SK-N-SH (cell line): ENCODE results near the gene THSD7B. TPM values are rescaled to one million over a fixed set of nuclear protein-coding genes. Genes with fewer than 3 reads are reported as not detected.

Experiments
- CTCF ChIA-PET: fragments of 300-600, 350-600 bp; formaldehyde crosslinking; extraction: SDS; loops from one replicate; lab custom pipeline; 2021; lab: Yijun Ruan, JAX
- POLR2A ChIA-PET: fragments of 350-600 bp; sonication (Branson Sonifier 250); formaldehyde crosslinking; extraction: SDS; loops from one replicate; lab custom pipeline; 2020; ENCODE audit warnings: antibody characterized with exemption, inconsistent platforms; lab: Yijun Ruan, JAX
- DNase-seq: peaks from one replicate; pipeline ENCODE4 v3.0.0; 2012
- H2AFZ ChIP-seq: fragments of 200-600 bp; sonication (generic); 2 replicates; pipeline ENCODE4 v1.8.1; 2016; ENCODE audit warnings: antibody characterized with exemption, mild to moderate bottlenecking, low read depth
- H3F3A ChIP-seq: fragments of 200-600 bp; sonication (generic); replicated peaks from 2 replicates; pipeline ENCODE3; 2016; ENCODE audit warnings: antibody characterized with exemption, mild to moderate bottlenecking; ENCODE audit not compliant: insufficient read depth
- H3K27ac ChIP-seq, 2 experiments: fragments of 200-500 bp in 1 of 2; fragments of 200-600 bp in 1 of 2; sonication (Bioruptor generic) in 1 of 2; sonication (generic), shearing (Covaris generic) in 1 of 2; 2 replicates each; pipeline versions ENCODE4 v1.5.1 to v1.6.1; 2014 to 2016; ENCODE audit warnings: low read depth in 2 of 2, inconsistent platforms in 1 of 2, low read length in 1 of 2, mild to moderate bottlenecking in 1 of 2, mixed read lengths in 1 of 2
- H3K27me3 ChIP-seq: fragments of 200-600 bp; sonication (generic), shearing (Covaris generic); 2 replicates; pipeline ENCODE4 v1.6.1; 2016; ENCODE audit warnings: mixed run types; ENCODE audit not compliant: insufficient read depth
- H3K36me3 ChIP-seq, 2 experiments: fragments of 200-500 bp in 1 of 2; fragments of 200-600 bp in 1 of 2; sonication (Bioruptor generic) in 1 of 2; sonication (generic) in 1 of 2; replicated peaks in 1 of 2; 2 replicates each; pipeline versions ENCODE3 to v1.5.1; 2014 to 2016; ENCODE audit warnings: low read length in 1 of 2, mild to moderate bottlenecking in 1 of 2; ENCODE audit not compliant: insufficient read depth in 2 of 2, control insufficient read depth in 1 of 2
- H3K4me1 ChIP-seq, 2 experiments: fragments of 200-500 bp in 1 of 2; fragments of 200-600 bp in 1 of 2; sonication (Bioruptor generic) in 1 of 2; sonication (generic), shearing (Covaris generic) in 1 of 2; 2 replicates each; pipeline versions ENCODE4 v1.5.1 to v1.6.1; 2014 to 2016; ENCODE audit warnings: low read depth in 1 of 2, low read length in 1 of 2, mixed run types in 1 of 2; ENCODE audit not compliant: insufficient read depth in 2 of 2, control insufficient read depth in 1 of 2
- H3K4me2 ChIP-seq: fragments of 200-600 bp; sonication (generic), shearing (Covaris generic); 2 replicates; pipeline ENCODE4 v1.6.1; 2017; ENCODE audit warnings: mixed run types
- H3K4me3 ChIP-seq, 2 experiments: fragments of 200-500 bp in 1 of 2; fragments of 200-600 bp in 1 of 2; sonication (Bioruptor generic) in 1 of 2; sonication (generic), shearing (Covaris generic) in 1 of 2; 2 replicates each; pipeline versions ENCODE4 v1.5.1 to v1.8.1; 2014 to 2016; ENCODE audit warnings: low read depth in 2 of 2, inconsistent platforms in 1 of 2, low read length in 1 of 2, mild to moderate bottlenecking in 1 of 2, mixed read lengths in 1 of 2, moderate library complexity in 1 of 2
- H3K79me2 ChIP-seq: fragments of 200-600 bp; sonication (generic); 2 replicates; pipeline ENCODE4 v1.8.1; 2017; ENCODE audit warnings: mild to moderate bottlenecking; ENCODE audit not compliant: insufficient read depth
- H3K9ac ChIP-seq: fragments of 200-600 bp; sonication (generic); 2 replicates; pipeline ENCODE4 v1.6.1; 2017; ENCODE audit warnings: mixed run types
- H3K9me2 ChIP-seq: fragments of 200-600 bp; sonication (generic); 2 replicates; pipeline ENCODE4 v1.6.1; 2017; ENCODE audit warnings: mixed run types
- H3K9me3 ChIP-seq: fragments of 200-600 bp; sonication (generic); 2 replicates; pipeline ENCODE4 v1.6.1; 2017; ENCODE audit warnings: mixed run types, mild to moderate bottlenecking, moderate library complexity
- H4K20me1 ChIP-seq: fragments of 200-600 bp; sonication (generic); 2 replicates; pipeline ENCODE4 v1.6.1; 2017; ENCODE audit warnings: mild to moderate bottlenecking, mixed run types; ENCODE audit not compliant: insufficient read depth
- CHD2 ChIP-seq: fragments of 150-350 bp; IDR thresholded peaks from 2 replicates; pipeline ENCODE4 v1.6.1; 2018; ENCODE audit warnings: low read length; ENCODE audit not compliant: partially characterized antibody
- CTCF ChIP-seq: fragments of 200-600 bp; sonication (generic); IDR thresholded peaks from 2 replicates; pipeline ENCODE4 v1.6.1; 2017; ENCODE audit warnings: antibody characterized with exemption, mild to moderate bottlenecking, moderate library complexity
- ELF1 ChIP-seq: IDR thresholded peaks from 2 replicates; pipeline ENCODE4 v1.4.0; 2012
- EZH2phosphoT487 ChIP-seq: fragments of 200-600 bp; sonication (generic); IDR thresholded peaks from 2 replicates; pipeline ENCODE4 v1.6.1; 2017; ENCODE audit warnings: low read depth, mixed run types, mild to moderate bottlenecking, antibody characterized with exemption, moderate library complexity, borderline replicate concordance
- FOXJ3 ChIP-seq: sonication (generic); formaldehyde crosslinking; IDR thresholded peaks from 2 replicates; pipeline ENCODE4 v1.5.1; 2020; ENCODE audit warnings: mild to moderate bottlenecking, missing genetic modification reagents
- FOXM1 ChIP-seq: IDR thresholded peaks from 2 replicates; pipeline ENCODE4 v1.4.0; 2012; ENCODE audit warnings: low read depth, mild to moderate bottlenecking
- GATA2 ChIP-seq: sonication (generic); formaldehyde crosslinking; IDR thresholded peaks from 2 replicates; pipeline ENCODE4 v1.5.0; 2020; ENCODE audit warnings: mild to moderate bottlenecking, missing genetic modification reagents
- MXI1 ChIP-seq: IDR thresholded peaks from 2 replicates; pipeline ENCODE4 v1.6.1; 2012; ENCODE audit warnings: mild to moderate bottlenecking, low read depth, low read length, improper control_type of control experiment
- NFIC ChIP-seq: IDR thresholded peaks from 2 replicates; pipeline ENCODE4 v1.4.0; 2012; ENCODE audit warnings: borderline replicate concordance
- REST ChIP-seq: IDR thresholded peaks from 2 replicates; pipeline ENCODE4 v1.6.1; 2012; ENCODE audit warnings: mild to moderate bottlenecking, low read depth, low read length, moderate library complexity
- RFX5 ChIP-seq: IDR thresholded peaks from 2 replicates; pipeline ENCODE4 v1.6.1; 2012; ENCODE audit warnings: mild to moderate bottlenecking, improper control_type of control experiment, low read length
- SIN3A ChIP-seq: IDR thresholded peaks from 2 replicates; pipeline ENCODE4 v1.6.1; 2012; ENCODE audit warnings: low read depth, mild to moderate bottlenecking, low read length, moderate library complexity, borderline replicate concordance
- TCF12 ChIP-seq: IDR thresholded peaks from 2 replicates; pipeline ENCODE4 v1.4.0; 2012
- TEAD4 ChIP-seq: IDR thresholded peaks from 2 replicates; pipeline ENCODE4 v1.4.0; 2012; ENCODE audit warnings: mild to moderate bottlenecking, borderline replicate concordance; ENCODE audit not compliant: insufficient read depth
- USF1 ChIP-seq: IDR thresholded peaks from 2 replicates; pipeline ENCODE4 v1.4.0; 2012; ENCODE audit warnings: low read depth, borderline replicate concordance
- YY1 ChIP-seq: IDR thresholded peaks from 2 replicates; pipeline ENCODE4 v1.4.0; 2012; ENCODE audit warnings: low read depth, mild to moderate bottlenecking
- WGBS: methylation state at CpG from one replicate; pipeline ENCODE4 v1.1.6; 2017; ENCODE audit warnings: low lambda C conversion rate; 5-methylcytosine and 5-hydroxymethylcytosine counted together
- polyA plus RNA-seq, 3 experiments: library from polyadenylated mRNA; depleted of rRNA; stranded (reverse); fragments of >200 nt; gene quantifications; 2 replicates each; pipeline ENCODE4 v1.2.3, GENCODE V29; 2012

THSD7B gene
- polyA plus RNA-seq, 1 of the 3 experiments (the other 2 are of a cell fraction) = not detected

GRCh38 chr2:136764452-136765255 lies 691 bp upstream of the THSD7B start:
- H3K9me2 ChIP-seq = no peaks in the 10 kb centered on the region
- H3K9ac ChIP-seq = no peak overlapping the region
- H3K9me3 ChIP-seq = no peaks in the 10 kb centered on the region
- POLR2A ChIA-PET = no interaction called here
- TF ChIP-seq EZH2phosphoT487 (no peak), SIN3A (no peak), YY1 (no peak), MXI1 (no peak), FOXM1 (no peak), TEAD4 (no peak), RFX5 (no peak), ELF1 (no peak), NFIC (no peak), USF1 (no peak), TCF12 (no peak), GATA2 (CRISPR knock-in tag) (no peak), FOXJ3 (no peak), CTCF (no peak)
- CTCF ChIA-PET = interaction anchor here (0.7 to 3.0 kb wide), 3 partner anchors 12 to 341 kb away, joined by 3 to 10 read pairs (median 7); no protein-coding TSS in a partner anchor
- H3K36me3 ChIP-seq = no peaks in the 10 kb centered on the region
- H3K27me3 ChIP-seq = no peaks in the 10 kb centered on the region; the same call in 1 of the 2 replicates
- WGBS = 11% methylated on average over 26 of the region's 47 CpGs
- peak; percentile 48 for DNase-seq
- no peak overlapping the region for H2AFZ ChIP-seq
- peak overlapping the region in 1 of 2 experiments; percentile 38; a peak in 1 of 4 replicates for H3K4me3 ChIP-seq
- H3K79me2 ChIP-seq = no peaks in the 10 kb centered on the region
- no peak overlapping the region; the same call in 1 of the 2 replicates for H3K4me2 ChIP-seq
- no peaks in the 10 kb centered on the region for H3F3A ChIP-seq
- no peak overlapping the region for H3K27ac ChIP-seq
- peaks cover 0 to 13% of the 10 kb centered on the region in 2 experiments; a peak in 1 of 4 replicates for H3K4me1 ChIP-seq
- H4K20me1 ChIP-seq = no peaks in the 10 kb centered on the region

GRCh38 chr2:136766073-136766404 lies 694 bp downstream of the THSD7B start:
- H3K9me3 ChIP-seq = no peaks in the 10 kb centered on the region
- H3F3A ChIP-seq = no peaks in the 10 kb centered on the region
- H4K20me1 ChIP-seq = no peaks in the 10 kb centered on the region
- TF ChIP-seq CHD2 (no peak), NFIC (no peak), REST (no peak), GATA2 (CRISPR knock-in tag) (no peak), EZH2phosphoT487 (no peak)
- CTCF ChIA-PET = interaction anchor here (0.7 to 3.0 kb wide), 5 partner anchors 9 to 342 kb away, joined by 3 to 10 read pairs (median 4); no protein-coding TSS in a partner anchor
- no peaks in the 10 kb centered on the region for H3K36me3 ChIP-seq
- no peaks in the 10 kb centered on the region for H3K9me2 ChIP-seq
- POLR2A ChIA-PET = no interaction called here
- no peak overlapping the region for H3K9ac ChIP-seq
- H3K4me2 ChIP-seq = peak overlapping the region; percentile 28; the same call in 1 of the 2 replicates
- H3K27me3 ChIP-seq = no peaks in the 10 kb centered on the region; the same call in 1 of the 2 replicates
- H3K4me1 ChIP-seq = peaks cover 0 to 13% of the 10 kb centered on the region in 2 experiments; a peak in 1 of 4 replicates
- H3K27ac ChIP-seq = no peak overlapping the region
- H2AFZ ChIP-seq = no peak overlapping the region
- H3K79me2 ChIP-seq = no peaks in the 10 kb centered on the region
- H3K4me3 ChIP-seq = peak overlapping the region; percentile 12 to 38; a peak in 2 of 4 replicates
- 6% methylated on average over 6 of the region's 17 CpGs for WGBS
- DNase-seq = no peak
